Lung (tissue), 12 donors: ENCODE results near the gene PMM2. TPM values are rescaled to one million over a fixed set of nuclear protein-coding genes. Genes with fewer than 3 reads are reported as not detected.
"Not testable (repeated sequence)": the region's sequence is repeated elsewhere in the genome, so short reads cannot be mapped to it uniquely, and the experiment has no call there.

Experiments
- ATAC-seq: fragments of 200-7000 bp; cut with Tn5 transposase; one replicate; pipeline ENCODE4 v1.9.1; 2020; ENCODE audit warnings: moderate number of reproducible peaks; ENCODE audit not compliant: insufficient read depth, low FRiP score
- DNase-seq, 3 donors: peaks; one replicate each; pipeline ENCODE4 v3.0.0-alpha.2; 2013 to 2017
- H3K27ac ChIP-seq, 2 donors: one replicate each; pipeline ENCODE4 v1.5.1; 2013; ENCODE audit warnings: mild to moderate bottlenecking in 2 of 2, moderate library complexity in 2 of 2, control low read depth in 1 of 2, inconsistent platforms in 1 of 2, low read depth in 1 of 2, low read length in 1 of 2
- H3K27me3 ChIP-seq, 3 donors: one replicate each; pipeline ENCODE4 v1.5.1; 2013; ENCODE audit warnings: low read length in 2 of 3; ENCODE audit not compliant: control insufficient read depth in 3 of 3, insufficient read depth in 3 of 3
- H3K36me3 ChIP-seq, 4 donors: one replicate each; pipeline ENCODE4 v1.5.1; 2013; ENCODE audit warnings: low read length in 4 of 4, mild to moderate bottlenecking in 1 of 4, moderate library complexity in 1 of 4; ENCODE audit not compliant: control insufficient read depth in 4 of 4, insufficient read depth in 4 of 4
- H3K4me1 ChIP-seq, 5 donors: one replicate each; pipeline ENCODE4 v1.5.1; 2013; ENCODE audit warnings: low read length in 5 of 5, mild to moderate bottlenecking in 2 of 5, moderate library complexity in 1 of 5; ENCODE audit not compliant: control insufficient read depth in 5 of 5, insufficient read depth in 5 of 5
- H3K4me3 ChIP-seq: one replicate; pipeline ENCODE4 v1.5.1; 2013; ENCODE audit warnings: mild to moderate bottlenecking, control low read depth, moderate library complexity
- H3K9ac ChIP-seq, 2 donors: one replicate each; pipeline ENCODE4 v1.5.1; 2013; ENCODE audit warnings: low read length in 2 of 2, control low read depth in 1 of 2; ENCODE audit not compliant: insufficient read depth in 1 of 2
- H3K9me3 ChIP-seq, 4 donors: one replicate each; pipeline ENCODE4 v1.5.1; 2013; ENCODE audit warnings: low read length in 3 of 4, mild to moderate bottlenecking in 1 of 4, moderate library complexity in 1 of 4; ENCODE audit not compliant: control insufficient read depth in 4 of 4, insufficient read depth in 3 of 4
- WGBS, 2 donors: extraction: QIAGEN DNeasy Blood & Tissue Kit; methylation state at CpG; one replicate each; pipeline ENCODE4 v1.1.7; 2013; 5-methylcytosine and 5-hydroxymethylcytosine counted together
- polyA plus RNA-seq, 2 donors: library from polyadenylated mRNA; stranded (reverse); fragments of 200-250 nt; gene quantifications; one replicate each; pipeline ENCODE4 v1.2.1, GENCODE V29; 2013
- total RNA-seq, 2 donors: library from RNA; depleted of rRNA in 1 of 2; stranded (reverse); fragments of >200 nt in 1 of 2; gene quantifications; one replicate each; pipeline ENCODE4 v1.2.1, GENCODE V29; 2014 to 2021
- TF ChIP-seq, protein P1 (sequence below): IDR thresholded peaks from 2 replicates; pipeline ENCODE4 v1.5.1; 2012; ENCODE audit warnings: mild to moderate bottlenecking; ENCODE audit errors: control extremely low read depth, extremely low read depth
- donor health status: control.
- donor health status: control.
- donor health status: Bipolar disorder and iron deficiency.
- donor health status: healthy.
- donor health status: DM: yes; HTN: yes; CAD: no.

The PMM2 gene
- total and polyA plus RNA-seq, 4 donors, result 27.1 to 40.0 (median 32.0) TPM

DNA sequence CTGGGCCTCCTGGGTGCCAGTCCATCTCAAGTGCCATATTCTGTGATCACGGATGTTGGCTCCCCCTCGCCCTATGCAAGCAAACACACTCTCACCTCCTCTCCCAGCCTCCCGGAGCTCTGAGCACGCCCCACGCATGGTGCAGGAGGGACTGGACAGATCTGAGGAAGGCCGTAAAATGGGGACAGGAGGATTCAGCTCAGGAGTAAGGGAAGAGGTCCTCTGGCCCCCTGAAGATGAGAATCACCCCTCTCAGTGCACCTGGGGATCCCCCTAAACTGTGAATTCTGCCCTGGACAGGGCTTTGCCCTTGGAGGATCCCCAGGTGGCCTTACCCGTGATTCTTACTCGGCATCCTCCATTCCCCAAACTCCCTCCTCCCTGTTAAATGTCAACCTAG, 15.8 kb upstream of the PMM2 start:
- TF ChIP-seq, protein P1, sequence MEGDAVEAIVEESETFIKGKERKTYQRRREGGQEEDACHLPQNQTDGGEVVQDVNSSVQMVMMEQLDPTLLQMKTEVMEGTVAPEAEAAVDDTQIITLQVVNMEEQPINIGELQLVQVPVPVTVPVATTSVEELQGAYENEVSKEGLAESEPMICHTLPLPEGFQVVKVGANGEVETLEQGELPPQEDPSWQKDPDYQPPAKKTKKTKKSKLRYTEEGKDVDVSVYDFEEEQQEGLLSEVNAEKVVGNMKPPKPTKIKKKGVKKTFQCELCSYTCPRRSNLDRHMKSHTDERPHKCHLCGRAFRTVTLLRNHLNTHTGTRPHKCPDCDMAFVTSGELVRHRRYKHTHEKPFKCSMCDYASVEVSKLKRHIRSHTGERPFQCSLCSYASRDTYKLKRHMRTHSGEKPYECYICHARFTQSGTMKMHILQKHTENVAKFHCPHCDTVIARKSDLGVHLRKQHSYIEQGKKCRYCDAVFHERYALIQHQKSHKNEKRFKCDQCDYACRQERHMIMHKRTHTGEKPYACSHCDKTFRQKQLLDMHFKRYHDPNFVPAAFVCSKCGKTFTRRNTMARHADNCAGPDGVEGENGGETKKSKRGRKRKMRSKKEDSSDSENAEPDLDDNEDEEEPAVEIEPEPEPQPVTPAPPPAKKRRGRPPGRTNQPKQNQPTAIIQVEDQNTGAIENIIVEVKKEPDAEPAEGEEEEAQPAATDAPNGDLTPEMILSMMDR, result no peak
- 92 to 97% methylated on average over 8 of the region's 8 CpGs for WGBS, 2 donors
- H3K4me3 ChIP-seq, result no peak overlapping the region

DNA sequence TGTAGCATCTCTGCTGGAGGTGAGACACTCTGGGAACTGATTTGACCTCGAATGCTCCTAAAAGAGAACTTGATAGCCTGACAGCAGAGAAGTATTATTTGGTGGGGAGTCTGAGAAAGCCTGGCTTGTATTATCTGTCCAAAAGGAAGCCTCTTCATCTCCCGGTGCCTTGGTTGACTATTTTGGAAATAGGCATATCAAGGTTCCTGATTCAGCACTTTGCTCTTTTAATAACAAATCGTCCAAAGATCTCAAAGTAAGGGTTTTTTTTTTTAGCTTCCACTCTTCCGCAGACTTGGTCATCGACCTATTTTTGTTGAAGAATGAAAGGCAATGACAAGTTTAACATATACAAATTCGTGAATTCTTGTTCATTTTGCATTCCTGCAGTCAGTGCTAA, 15.0 kb upstream of the PMM2 start:
- Histone ChIP-seq H3K4me3 (no peak overlapping the region), H3K36me3 (peaks cover 0 to 6% (median 1%) of the 10 kb centered on the region in 4 donors), H3K4me1 (no peaks in the 10 kb centered on the region), H3K27ac (no peak overlapping the region), H3K9me3 (no peaks in the 10 kb centered on the region), H3K27me3 (no peaks in the 10 kb centered on the region), H3K9ac (no peak overlapping the region)
- WGBS, 2 donors, result 67 to 70% methylated on average over 6 of the region's 6 CpGs
- TF ChIP-seq, protein P1, result no peak
- ATAC-seq (no peak), DNase-seq (no peak)

More for the DNA sequence above, 15.8 kb upstream of the PMM2 start:
- no peaks in the 10 kb centered on the region for H3K9me3 ChIP-seq
- no peaks in the 10 kb centered on the region for H3K27me3 ChIP-seq
- no peak overlapping the region for H3K9ac ChIP-seq
- no peaks in the 10 kb centered on the region for H3K4me1 ChIP-seq
- no peak for DNase-seq
- peaks cover 0 to 8% (median 6%) of the 10 kb centered on the region in 4 donors for H3K36me3 ChIP-seq
- no peak overlapping the region for H3K27ac ChIP-seq
- ATAC-seq, result no peak

DNA sequence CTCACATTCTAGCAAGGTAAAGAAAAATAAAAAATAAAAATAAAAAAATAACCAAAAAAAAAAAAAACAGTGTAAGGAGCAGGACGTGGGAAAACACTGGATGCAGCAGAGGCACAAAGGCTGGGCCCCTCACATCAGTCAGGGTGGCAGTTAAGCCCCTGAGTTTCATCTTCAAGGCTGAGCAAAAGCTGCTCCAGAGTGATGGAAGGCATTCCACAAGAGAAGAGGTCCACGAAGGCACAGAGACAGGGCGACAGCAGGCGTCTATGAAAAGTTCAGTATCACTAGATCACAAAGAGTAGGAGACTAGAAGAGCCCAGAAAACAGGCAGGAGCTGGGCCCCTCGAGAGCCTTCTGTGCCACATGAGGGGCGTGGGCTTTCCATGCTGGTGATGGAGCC, 12.2 kb upstream of the PMM2 start:
- 89 to 90% methylated on average over 6 of the region's 6 CpGs for WGBS, 2 donors
- Histone ChIP-seq H3K27me3 (no peaks in the 10 kb centered on the region), H3K4me1 (no peaks in the 10 kb centered on the region), H3K4me3 (no peak overlapping the region), H3K36me3 (peaks cover 0 to 3% (median 0%) of the 10 kb centered on the region in 4 donors), H3K9ac (no peak overlapping the region), H3K27ac (no peak overlapping the region), H3K9me3 (no peaks in the 10 kb centered on the region)
- DNase-seq (no peak), ATAC-seq (no peak)
- TF ChIP-seq, protein P1, result no peak

DNA sequence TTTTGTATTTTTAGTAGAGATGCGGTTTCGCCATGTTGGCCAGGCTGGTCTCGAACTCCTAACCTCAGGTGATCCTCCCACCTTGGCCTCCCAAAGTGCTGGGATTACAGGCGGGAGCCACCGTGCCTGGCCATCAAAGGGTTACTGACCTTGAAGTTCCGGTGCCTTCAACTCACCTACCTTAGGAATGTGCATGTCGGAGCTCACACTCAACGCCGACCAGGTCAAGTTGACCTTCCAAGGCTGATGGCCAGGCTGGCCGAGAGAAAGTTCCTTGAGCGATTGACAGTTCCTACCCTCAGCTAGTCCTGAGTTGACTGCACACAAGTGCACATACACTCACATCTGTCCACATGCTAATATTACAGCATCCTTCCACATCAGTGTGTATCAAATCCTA, 11.3 kb upstream of the PMM2 start:
- not testable (repeated sequence) for H3K4me1 ChIP-seq, H3K36me3 ChIP-seq, H3K9ac ChIP-seq, DNase-seq, H3K4me3 ChIP-seq, H3K9me3 ChIP-seq, H3K27me3 ChIP-seq, H3K27ac ChIP-seq, ATAC-seq
- WGBS, 2 donors, result 79 to 85% methylated on average over 11 of the region's 11 CpGs
